Stimulated activated CD8-positive, alpha-beta memory T cell treated with anti-CD3 and anti-CD28 coated beads, Interleukin-4, amount 100 ng/mL, for 1 hour (primary cell): ENCODE data around the gene CA12.

Experiments
- DNase-seq, 2 donors: peaks; one replicate each; pipeline ENCODE4 v3.0.0-alpha.2; 2020; ENCODE audit warnings: low read depth in 2 of 2, low spot score in 1 of 2

CA12 gene

DNA sequence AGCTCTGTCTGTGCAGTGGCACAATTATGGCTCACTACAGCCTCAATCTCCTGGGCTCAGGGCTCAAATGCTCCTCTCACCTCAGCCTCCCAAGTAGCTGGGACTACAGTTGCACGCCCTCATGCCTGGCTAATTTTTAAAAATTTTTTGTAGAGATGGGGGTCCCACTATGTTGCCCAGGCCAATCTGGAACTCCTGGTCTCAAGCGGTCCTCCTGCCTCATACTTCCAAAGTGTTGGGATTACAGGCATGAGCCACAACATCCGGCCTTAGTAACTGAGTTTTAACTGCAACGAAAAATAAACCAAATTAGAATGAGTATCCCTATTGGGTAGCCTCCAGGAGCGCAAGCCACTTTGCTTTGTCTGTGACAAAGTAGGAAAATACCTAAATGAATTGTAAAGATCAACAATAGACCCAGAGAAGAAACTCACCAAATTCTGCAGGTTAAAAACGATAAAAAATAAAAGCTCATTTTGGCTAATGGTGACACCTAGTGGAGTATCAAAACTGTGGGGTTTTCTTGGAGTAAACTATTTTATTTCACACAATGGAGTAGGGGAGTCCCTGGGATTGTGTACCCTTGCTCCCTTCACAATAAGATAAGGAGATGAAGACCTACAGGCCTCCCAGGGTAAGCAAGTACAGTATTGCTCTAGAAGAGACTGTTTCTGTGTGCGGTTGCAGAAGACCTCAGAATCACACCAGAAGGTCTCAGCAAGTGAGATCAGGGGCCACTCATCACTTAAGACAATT, 21.0 kb upstream of the CA12 start:
- no peak for DNase-seq

DNA sequence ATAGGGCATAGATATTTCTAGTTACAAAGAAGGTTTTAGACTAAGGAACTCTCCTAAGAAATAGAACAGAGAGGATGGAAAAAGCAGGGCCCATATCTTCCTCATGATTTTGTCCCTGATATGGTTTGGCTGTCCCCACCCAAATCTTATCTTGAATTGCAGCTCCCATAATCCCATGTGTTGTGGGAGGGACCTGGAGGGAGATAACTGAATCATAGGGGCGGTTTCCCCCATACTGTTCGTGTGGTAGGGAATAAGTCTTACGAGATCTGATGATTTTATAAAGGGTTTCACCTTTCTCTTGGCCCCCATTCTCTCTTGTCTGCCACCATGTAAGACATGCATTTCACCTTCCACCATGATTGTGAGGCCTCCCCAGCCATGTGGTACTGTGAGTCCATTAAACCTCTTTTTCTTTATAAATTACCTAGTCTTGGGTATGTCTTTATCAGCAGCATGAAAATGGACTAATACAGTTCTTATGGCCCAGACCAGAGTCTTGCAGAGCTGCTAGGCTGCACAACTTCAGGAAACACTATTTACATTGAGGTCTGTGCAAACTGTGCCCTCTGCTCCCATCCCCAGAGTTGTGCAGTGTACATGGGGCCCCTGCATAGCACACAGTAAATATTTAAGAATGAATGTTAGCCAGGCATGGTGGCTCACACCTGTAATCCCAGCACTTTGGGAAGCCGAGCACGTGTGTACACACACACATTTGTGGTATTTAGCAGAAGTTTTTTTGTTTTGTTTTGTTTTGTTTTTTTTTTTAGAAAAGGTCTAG, 20.3 kb upstream of the CA12 start:
- no peak for DNase-seq

DNA sequence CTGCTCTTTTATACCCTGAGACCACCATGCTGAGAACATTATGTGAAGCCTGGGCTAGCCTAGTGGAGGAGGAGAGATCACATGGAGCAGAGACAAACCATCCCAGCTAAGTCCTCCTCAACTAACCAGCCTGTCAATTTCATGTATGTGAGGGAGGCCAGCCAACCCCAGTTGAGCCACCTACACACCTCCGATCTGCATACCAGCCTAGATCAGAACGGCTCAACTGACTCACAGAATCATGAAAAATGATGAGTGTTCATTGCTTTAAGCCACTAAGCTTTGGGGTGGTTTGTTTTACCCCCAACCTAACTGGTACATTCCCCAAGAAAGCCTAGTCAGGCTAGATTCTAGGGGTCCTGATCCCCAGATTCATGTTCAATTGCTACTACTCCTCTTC, 19.4 kb upstream of the CA12 start:
- DNase-seq: no peak

DNA sequence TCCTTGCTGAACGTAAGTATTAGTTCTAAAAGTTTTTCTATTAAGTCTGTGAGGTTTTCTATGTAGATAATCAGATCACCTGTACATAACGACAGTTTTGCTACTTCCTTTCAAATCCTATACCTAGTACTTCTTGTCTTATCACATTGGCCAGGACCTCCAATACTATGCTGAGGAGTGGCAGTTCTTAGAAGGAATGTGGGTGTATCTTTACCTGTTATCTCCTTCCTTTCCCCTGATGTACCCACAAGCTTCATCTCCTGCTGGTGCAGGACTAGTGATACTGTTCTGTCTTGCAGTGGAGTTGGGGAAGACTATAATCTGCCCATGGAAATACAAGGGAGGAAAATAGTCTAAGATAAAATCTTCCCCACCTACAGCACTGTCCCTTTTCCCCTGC, 16.8 kb upstream of the CA12 start:
- no peak for DNase-seq

DNA sequence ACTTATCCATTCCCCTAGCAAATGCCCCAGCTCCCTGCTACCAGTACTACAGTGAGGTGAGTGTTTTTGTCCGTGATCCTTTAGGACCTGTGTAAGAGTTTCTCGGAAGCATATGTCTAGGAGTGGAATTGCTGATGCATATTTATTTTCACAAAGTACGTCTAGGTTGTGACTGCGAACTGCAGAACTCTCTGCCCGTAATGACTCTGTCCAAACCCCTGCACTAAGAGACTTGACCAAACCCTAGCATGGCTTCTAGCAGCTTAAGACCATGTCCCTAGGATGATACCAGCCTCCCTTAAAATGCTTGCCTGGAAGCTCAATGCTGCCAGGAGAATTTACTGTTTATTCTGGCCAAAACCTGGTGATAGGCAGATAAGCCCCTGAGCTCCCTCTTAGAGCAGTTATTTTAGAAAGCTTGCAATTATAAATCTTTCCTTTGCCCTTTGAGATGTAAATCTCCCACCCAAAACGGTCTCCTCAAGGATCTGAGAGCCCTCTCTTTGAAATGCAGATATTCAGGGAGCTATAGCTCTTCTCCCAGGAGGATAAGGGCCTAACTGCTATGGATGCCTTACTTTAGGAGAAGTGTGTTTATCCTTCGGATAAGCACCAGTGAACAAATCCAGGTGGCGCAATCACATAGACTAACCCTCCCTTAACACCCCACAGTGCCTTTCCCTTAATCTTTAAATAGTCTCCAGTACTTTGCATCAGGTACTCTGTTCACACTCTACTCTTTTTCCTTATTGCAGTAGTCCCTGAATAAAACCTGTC, 14.7 kb upstream of the CA12 start:
- no peak for DNase-seq

DNA sequence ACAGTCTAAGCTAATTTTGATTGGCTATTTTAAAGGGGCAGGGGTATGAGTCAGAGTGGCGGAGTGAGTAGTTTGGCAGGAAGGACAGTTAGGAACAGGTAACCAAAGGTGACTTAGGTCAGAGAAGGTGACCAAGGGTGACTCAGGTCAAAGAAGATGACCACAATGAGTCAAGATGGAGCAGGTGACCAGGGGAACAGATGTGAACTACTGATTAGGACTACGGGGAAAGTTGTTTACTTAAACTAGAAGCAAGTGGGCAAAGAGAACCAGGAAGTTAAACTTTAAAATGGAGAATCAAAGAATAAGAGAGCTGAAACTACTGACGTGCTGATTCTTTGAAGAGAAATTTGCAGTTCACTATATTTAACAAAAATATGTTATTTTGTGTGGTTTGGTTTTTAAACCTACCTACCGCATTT, 14.1 kb upstream of the CA12 start:
- DNase-seq: no peak

DNA sequence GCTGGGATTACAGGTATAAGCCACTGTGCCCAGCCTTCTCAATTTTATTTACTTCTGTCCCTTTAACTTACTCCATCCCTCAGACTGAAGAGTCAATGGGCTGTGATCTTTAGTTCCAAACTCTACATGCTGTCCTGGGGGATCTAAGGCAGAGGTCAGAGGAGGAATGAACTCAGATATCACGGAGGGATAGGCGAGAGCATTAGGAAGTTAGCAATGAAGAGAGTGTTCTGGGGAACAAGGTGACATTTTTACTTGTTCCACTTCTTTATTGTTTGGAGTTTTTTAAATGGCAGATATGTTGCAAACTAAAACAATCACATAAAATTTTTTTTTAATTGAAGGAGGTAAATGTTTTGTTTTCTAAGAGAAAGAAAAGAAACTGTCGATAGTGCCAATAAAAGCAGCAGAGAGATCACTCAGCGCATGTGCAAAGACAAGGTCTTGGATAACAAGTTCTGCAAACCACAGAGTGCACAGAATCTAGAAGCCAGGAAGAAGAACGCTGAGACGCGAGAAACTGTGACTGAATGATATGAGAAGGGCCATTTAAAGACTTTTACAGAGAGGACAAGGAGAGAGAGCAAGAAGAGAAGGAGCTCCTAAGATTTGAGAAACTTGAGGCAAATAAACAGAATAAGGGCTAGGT, 10.8 kb upstream of the CA12 start:
- DNase-seq: no peak

DNA sequence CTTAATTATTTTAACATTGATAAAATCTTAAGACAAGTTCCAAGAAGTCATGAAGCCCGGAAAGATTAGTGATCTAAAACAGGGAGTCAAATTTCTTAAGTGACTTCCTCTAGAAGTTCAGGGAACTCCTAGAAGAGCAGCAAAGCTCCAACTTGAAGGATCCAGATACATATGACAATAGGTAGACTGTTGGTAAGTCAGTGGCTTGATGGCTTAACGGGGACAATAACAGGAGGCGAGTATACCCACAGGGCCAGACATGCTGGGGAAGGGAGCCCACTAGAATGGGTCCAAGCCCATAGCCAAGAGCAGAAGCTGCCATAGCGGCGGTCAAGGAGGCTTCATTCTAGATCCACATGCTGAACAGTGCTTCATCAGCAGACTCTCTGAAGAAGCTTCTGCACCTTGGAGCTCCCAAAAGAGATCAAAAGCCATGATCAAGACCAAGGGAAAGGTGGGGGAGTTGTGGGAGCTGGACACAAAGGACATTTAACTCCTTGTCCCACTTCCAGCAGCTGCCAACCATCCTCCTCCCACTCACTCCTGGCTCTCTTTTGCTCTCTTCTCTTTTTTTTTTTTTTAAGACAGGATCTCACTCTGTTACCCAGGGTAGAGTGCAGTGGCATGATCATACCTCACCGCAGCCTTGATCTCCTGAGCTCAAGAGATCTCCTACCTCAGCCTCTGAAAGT, 10.2 kb upstream of the CA12 start:
- DNase-seq: no peak

DNA sequence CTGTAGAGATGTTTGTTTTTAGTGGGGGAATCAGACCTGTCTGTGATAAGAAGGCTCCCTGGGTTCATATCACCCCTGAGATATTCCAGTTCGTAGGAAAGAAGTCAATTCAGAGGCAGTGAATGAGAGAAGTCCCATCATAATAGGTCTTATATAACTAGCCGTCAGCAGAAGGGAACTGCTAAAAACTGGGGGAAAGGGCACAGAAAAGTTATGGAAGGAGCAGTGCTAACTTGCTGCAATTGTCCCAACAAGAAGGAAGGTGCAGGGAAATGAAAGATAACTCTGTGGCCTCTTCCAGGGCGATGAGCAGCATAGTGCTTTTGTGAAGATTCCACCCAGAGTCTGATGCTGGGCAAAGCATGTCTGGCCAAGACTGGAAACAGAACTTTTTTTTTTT, 9.0 kb upstream of the CA12 start:
- DNase-seq: no peak

DNA sequence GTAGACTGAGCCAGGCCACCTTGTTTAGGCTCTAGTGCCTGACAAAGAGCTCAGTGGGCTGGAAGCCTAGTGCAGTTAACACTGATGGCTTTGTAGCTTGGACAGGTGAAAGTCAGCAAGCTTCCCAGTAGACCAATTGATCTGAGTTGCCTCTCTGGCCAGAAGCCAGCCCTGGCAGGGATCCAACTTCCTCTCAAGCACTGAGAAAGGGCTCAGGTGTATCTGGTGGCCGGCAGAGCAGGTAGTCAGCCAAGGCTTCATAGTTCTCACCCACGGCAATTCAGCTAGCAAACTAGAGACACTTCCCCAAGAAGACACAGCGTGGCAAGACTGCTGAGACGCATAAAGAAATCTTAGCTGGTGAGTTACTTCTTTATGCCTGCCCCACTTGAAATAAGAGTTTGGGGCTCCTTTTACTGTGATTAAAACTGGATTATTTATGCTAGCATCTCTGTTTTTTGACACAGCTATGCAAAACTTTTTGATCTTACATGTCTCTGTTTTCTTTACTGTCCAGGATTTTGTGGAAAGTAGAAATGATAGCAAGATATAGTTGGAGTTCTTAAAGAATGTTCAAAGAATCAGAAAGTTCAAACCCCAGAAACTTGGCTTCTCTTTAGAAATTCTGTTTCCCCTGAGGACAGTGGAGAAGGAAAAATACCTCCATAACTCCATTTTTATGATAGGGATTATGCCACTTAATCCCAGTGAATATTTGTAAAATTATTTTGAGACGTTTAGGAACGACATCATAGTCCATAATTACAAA, 8.4 kb upstream of the CA12 start:
- DNase-seq: no peak

DNA sequence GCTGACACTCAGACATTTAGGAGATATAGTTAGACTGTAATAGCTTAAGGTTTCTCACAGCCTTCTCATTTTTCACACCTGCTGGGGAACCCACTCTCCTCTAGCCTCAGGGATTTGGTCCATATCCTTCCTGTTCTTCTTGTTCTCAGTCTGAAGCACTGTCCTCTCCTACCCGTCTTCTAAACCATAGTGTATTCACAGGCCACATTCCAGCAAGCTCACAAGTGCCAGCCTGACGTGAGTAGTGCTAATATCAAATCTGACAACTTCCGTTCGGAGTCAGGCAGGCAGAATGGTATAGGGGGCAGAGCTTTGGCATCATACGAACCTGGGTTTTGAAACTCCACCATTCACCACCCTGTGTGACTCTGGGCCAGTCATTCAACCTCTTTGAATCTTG, 6.9 kb upstream of the CA12 start:
- no peak for DNase-seq

DNA sequence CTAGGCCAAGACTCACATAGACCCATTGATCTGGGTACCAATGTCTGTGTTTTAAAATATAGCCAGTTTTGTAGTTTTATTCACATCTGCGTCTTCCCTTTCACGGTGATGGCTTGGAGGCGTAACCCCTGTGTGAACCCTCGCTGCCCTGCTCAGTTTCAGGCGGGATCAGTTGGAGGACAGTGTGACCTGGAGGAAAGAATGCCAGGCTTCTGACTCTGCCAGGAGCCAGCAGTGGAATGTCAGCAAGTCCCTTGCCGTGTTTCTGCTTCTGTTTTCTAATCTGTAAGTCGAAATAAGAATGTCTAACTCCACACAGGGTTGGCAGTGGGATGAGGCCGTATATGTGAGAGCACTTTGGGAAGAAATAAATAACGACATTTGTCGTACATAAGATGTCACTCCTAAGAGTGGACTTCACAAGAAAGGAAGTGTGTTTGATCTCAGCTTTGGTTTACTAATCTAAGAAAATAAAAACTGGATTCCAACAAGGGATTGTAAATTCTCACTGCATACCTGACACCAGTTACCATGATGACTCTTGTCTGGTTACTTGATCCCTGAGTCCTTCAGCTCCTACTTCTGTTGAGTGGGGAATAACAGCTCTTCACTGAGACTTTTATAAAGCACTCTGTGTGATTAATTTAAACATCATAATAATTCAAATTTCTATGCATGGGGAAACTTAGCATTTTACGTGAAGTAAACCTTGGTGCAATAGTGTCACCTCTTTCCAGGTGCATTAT, 6.3 kb upstream of the CA12 start:
- no peak for DNase-seq

DNA sequence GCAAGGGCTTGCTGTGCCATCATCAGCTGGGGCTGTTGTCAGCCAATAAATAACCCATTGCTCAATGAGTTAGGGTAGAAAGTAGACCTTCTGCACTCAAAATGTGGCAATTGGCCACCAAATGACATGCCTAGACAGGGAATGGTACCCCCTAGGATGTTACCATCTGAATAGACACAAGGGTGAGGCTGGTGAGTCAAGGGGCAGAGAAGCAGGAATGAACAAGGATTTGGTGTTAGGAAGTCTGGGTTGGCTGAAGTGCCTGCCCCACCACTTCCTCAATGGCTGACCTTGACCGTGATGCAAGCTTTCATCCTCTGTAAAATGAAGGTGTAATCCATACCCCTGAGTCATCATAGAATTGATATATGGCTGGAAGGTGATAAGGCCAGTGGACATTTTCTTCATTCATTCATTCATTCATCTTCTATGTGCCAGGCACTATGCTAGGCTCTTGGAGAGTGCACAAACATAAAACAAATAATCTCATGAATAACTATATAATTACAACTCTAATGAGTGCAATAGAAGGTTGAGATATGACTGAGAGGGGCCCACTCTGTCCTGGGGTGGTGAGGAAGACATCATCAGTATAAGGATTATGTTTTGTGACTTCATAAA, 4.4 kb upstream of the CA12 start:
- DNase-seq: no peak

DNA sequence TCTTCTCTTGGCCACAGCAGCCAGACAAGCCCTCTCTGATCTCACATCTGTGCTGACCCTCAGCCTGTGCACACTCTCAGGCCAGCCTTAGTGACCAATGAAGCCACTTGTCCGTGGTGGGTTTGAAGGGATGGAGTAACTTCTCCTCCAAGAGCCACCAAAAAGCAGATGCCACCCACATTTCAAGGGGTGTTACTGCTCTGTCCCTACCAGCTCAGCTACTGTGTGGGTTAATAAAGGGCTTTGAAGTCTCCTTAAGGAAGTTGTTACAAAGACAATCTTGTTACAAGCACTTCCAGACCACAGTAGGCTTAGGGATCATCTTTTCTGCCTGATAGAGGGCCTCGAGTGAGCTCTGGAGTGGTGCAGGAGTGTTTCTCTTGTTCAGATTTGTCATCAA, 3.3 kb upstream of the CA12 start:
- no peak for DNase-seq

DNA sequence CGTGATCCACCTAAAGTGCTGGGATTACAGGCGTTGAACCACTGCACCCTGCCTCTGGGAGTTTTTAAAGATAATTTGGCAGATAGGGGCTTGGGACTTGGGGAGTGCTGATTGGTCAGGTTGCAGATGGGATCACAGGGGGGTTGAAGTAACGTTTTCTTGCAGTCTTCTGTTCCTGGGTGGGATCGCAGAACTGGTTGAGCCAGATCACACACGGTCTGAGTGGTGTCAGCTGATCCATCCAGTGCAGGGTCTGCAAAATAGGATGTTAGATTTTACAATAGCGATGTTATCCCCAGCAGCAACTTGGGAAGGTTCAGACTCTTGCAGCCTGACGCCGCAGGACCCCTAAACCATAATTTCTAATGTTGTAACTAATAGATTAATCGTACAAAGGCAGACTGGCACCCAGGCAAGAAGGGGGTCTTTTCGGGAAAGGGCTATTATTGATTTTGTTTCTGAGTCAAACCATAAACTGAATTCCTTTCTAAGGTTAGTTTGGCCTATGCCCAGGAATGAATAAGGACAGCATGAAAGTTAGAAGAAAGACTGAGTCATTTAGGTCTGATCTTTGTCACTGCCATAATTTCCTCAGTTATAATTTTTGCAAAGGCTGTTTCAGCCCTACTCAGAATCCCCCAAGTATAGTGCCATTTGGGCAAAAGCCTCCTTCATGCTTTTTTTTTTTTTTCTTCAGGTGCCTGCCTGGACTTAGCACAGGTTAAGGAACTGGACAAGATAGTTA, 1.5 kb upstream of the CA12 start:
- no peak for DNase-seq

DNA sequence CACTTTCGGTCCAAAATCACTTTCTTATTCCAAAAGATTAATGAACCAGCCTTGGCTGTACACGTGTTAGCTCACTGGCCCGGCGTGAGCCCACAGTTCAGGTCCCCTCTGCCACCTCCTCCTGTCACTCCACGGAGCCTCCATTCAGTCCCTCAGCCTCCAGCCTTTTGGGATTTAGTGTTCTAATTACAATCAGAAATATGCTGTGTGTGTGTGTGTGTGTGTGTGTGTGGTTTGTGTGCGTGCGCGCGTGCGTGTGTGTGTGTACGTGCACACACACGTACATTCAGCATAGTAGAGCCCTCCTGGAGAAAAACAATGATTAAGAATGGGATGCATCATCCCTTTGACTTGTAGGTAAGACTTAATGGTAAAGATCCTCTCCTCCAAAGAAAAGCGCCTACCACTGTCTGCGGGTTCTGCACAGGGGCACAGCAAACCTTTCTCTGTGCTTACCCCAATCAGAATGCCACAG, 801 bp downstream of the CA12 start:
- no peak for DNase-seq

DNA sequence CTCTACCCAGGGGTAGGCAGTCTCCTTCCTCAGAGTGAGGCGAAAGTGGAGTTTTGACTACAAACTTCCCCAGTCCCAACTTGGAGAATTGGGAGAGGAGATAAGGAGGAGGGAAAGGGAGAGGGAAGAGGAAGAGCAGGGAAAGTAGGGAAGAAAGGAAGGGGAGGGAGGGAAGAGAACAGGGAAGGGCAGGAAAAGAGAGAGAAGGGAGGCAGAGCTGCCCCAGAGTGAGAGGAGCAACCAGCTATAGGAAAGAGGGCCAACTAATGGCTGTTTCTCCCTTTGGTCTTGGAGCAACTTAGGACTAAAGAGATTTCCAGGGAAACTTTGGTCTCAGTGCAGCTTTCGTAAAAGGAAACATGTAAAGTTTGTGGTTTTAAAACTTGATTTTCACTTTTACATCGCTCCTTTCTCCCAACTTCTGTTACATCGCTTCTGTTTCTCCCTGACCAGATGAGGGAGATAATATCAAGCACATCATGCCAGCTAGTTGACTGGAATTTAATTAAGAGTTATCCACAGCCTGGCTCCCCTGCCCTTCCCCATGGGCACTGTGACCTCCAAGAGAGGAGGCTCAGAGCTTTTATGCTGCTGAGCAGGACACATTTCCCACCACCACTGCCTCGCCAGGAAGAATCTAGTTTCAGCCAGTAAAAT, 1.4 kb downstream of the CA12 start:
- DNase-seq: no peak
